Left colon (tissue), 2 donors: ENCODE data around the gene VSIG2. TPM values are rescaled to one million over a fixed set of nuclear protein-coding genes. Genes with fewer than 3 reads are reported as not detected.

ENCODE experiments used
- total RNA-seq, 2 donors: library from RNA; stranded (reverse); fragmentation: NEBNext Ultra II Directional; extraction: Animal tissue kit (Norgen Biotek cat#: 25700); gene quantifications; one replicate each; pipeline ENCODE4 v1.2.1, GENCODE V29; 2021
- donor health status: DM: no; HTN: no; CAD: no.
- donor health status: DM: yes; HTN: yes; CAD: no.

VSIG2 gene
- total RNA-seq, 2 donors from 2014 or later: 176 to 228 TPM

Other genes with a start within 250 kb of the VSIG2 start
- gene OR8B12, start 208.6 kb downstream of the VSIG2 start, total RNA-seq: not detected
- gene OR8A1, start 182.3 kb downstream of the VSIG2 start, total RNA-seq: not detected
- gene PANX3, start 140.8 kb downstream of the VSIG2 start, total RNA-seq: not detected
- 10 to 100 TPM; 30.7 to 35.5 TPM for gene TBRG1, start 129.4 kb downstream of the VSIG2 start, total RNA-seq
- 100 to 1,000 TPM; 207 to 293 TPM for gene SIAE, start 78.5 kb downstream of the VSIG2 start, total RNA-seq
- gene SPA17, start 78.4 kb downstream of the VSIG2 start, total RNA-seq: 1 to 10 TPM; 7.4 to 8.7 TPM
- 1 to 10 TPM; 1.8 to 2.5 TPM for gene NRGN, start 12.3 kb downstream of the VSIG2 start, total RNA-seq
- 1 to 10 TPM; 8.6 to 9.6 TPM for gene ESAM, start 10.0 kb upstream of the VSIG2 start, total RNA-seq
- gene MSANTD2, start 48.2 kb upstream of the VSIG2 start, total RNA-seq: 1 to 10 TPM; 7.3 to 9.0 TPM
- gene ROBO3, start 113.2 kb upstream of the VSIG2 start, total RNA-seq: 10 to 100 TPM in 1 of 2 donors, 1 to 10 TPM in 1; 9.2 to 12.0 TPM
- 1 to 10 TPM; 4.3 to 4.8 TPM for gene ROBO4, start 145.6 kb upstream of the VSIG2 start, total RNA-seq
- gene HEPN1, start 167.0 kb upstream of the VSIG2 start, total RNA-seq: not detected
- gene HEPACAM, start 183.8 kb upstream of the VSIG2 start, total RNA-seq: under 1 TPM in 1 of 2 donors, not detected in 1; 0.14 TPM
- gene CCDC15, start 201.9 kb upstream of the VSIG2 start, total RNA-seq: 1 to 10 TPM in 1 of 2 donors, under 1 TPM in 1; 0.53 to 1.2 TPM